ENCODE results near the gene NTM.

Gene NTM

GRCh38 chr11:131734871-131735270 lies 364.5 kb downstream of the NTM start:
- no peak for DNase-seq (ENCODE audit: low spot score)

GRCh38 chr11:131737357-131737756 lies 366.9 kb downstream of the NTM start:
- DNase-seq (ENCODE audit: low spot score): no peak

GRCh38 chr11:131739243-131739882 lies 368.9 kb downstream of the NTM start:
- no peak for DNase-seq (ENCODE audit: low spot score)

GRCh38 chr11:131744847-131745246 lies 374.4 kb downstream of the NTM start:
- no peak for DNase-seq (ENCODE audit: low spot score)

GRCh38 chr11:131745405-131745804 lies 375.0 kb downstream of the NTM start:
- DNase-seq (ENCODE audit: low spot score): no peak

- no peak for DNase-seq (ENCODE audit: low spot score)
These were observed 375.8 kb downstream of the NTM start for GRCh38 chr11:131746201-131746600.

- DNase-seq (ENCODE audit: low spot score): peak; percentile 14
These were observed 378.0 kb downstream of the NTM start for GRCh38 chr11:131748151-131749050.

- DNase-seq (ENCODE audit: low spot score): no peak
These were observed 378.7 kb downstream of the NTM start for GRCh38 chr11:131749101-131749500.

- no peak for DNase-seq (ENCODE audit: low spot score)
These were observed 379.7 kb downstream of the NTM start for GRCh38 chr11:131750152-131750551.

- DNase-seq (ENCODE audit: low spot score): no peak
These were observed 380.3 kb downstream of the NTM start for GRCh38 chr11:131750692-131751091.

GRCh38 chr11:131754671-131755070 lies 384.3 kb downstream of the NTM start:
- DNase-seq (ENCODE audit: low spot score): no peak

GRCh38 chr11:131756479-131757110 lies 386.2 kb downstream of the NTM start:
- no peak for DNase-seq (ENCODE audit: low spot score)

GRCh38 chr11:131758726-131759125 lies 388.3 kb downstream of the NTM start:
- DNase-seq (ENCODE audit: low spot score): no peak

- no peak for DNase-seq (ENCODE audit: low spot score)
These were observed 388.7 kb downstream of the NTM start for GRCh38 chr11:131759140-131759539.

GRCh38 chr11:131760091-131761061 lies 390.0 kb downstream of the NTM start:
- DNase-seq (ENCODE audit: low spot score): no peak

GRCh38 chr11:131762346-131763110 lies 392.1 kb downstream of the NTM start:
- DNase-seq (ENCODE audit: low spot score): no peak

GRCh38 chr11:131763193-131763890 lies 392.9 kb downstream of the NTM start:
- DNase-seq (ENCODE audit: low spot score): no peak

GRCh38 chr11:131764126-131764525 lies 393.7 kb downstream of the NTM start:
- DNase-seq (ENCODE audit: low spot score): no peak

- no peak for DNase-seq (ENCODE audit: low spot score)
These were observed 394.2 kb downstream of the NTM start for GRCh38 chr11:131764649-131765048.

GRCh38 chr11:131766637-131767036 lies 396.2 kb downstream of the NTM start:
- DNase-seq (ENCODE audit: low spot score): no peak
